Sigmoid colon (tissue), 4 donors: Measurements from ENCODE around the gene CD276.

ENCODE experiments used
- POLR2A ChIP-seq, 2 donors: fragments of 450-650 bp; IDR thresholded peaks; one replicate each; pipeline ENCODE4 v1.6.1; 2016; ENCODE audit warnings: antibody characterized with exemption in 2 of 2, mild to moderate bottlenecking in 2 of 2, moderate library complexity in 2 of 2
- POLR2AphosphoS5 ChIP-seq, 4 donors: sonication (generic); formaldehyde crosslinking; IDR thresholded peaks; one replicate each; pipeline ENCODE4 v1.6.1; 2017; ENCODE audit warnings: antibody characterized with exemption in 4 of 4
- TF ChIP-seq, protein P1 (sequence below), 4 experiments: fragments of 450-650 bp in 3 of 4; fragments of 200-600 bp in 1 of 4; IDR thresholded peaks; one replicate each; pipeline ENCODE4 v1.5.1; 2016 to 2019; ENCODE audit warnings: antibody characterized with exemption in 4 of 4, mild to moderate bottlenecking in 3 of 4, moderate library complexity in 2 of 4

DNA sequence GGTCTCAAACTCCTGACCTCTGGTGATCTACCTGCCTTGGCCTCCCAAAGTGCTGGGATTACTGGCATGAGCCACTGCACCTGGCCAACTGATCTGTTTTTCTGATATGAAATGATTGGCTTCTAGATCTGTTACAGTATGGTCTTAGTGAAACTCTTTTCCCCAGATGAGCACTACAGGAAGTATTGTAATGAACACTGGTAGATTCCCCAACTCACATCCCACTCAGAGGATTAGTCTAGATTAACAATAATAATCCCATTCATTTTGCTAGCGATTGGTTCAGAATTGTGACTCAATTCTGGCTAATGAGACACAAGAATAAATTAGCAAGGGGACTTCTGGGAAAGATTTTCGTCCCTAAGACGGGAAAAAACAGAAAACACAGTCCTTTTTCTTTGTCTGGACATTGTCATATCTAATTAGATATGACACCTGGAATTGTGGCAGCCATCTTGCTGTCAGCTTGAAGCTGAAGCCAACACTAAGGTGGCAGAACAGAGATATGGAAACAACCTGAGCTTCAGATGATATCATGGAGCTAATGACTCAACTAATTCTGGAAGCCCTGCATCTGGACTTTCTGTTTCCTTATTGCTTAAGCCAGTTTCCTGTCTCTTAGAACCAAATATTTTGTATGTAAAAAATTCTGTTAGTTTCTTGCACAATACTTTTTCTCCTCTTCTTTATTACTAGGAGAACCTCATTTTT is 33.6 kb upstream of the CD276 start:
- TF ChIP-seq, protein P1, sequence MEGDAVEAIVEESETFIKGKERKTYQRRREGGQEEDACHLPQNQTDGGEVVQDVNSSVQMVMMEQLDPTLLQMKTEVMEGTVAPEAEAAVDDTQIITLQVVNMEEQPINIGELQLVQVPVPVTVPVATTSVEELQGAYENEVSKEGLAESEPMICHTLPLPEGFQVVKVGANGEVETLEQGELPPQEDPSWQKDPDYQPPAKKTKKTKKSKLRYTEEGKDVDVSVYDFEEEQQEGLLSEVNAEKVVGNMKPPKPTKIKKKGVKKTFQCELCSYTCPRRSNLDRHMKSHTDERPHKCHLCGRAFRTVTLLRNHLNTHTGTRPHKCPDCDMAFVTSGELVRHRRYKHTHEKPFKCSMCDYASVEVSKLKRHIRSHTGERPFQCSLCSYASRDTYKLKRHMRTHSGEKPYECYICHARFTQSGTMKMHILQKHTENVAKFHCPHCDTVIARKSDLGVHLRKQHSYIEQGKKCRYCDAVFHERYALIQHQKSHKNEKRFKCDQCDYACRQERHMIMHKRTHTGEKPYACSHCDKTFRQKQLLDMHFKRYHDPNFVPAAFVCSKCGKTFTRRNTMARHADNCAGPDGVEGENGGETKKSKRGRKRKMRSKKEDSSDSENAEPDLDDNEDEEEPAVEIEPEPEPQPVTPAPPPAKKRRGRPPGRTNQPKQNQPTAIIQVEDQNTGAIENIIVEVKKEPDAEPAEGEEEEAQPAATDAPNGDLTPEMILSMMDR (IDR thresholded peaks at IDR 0.05): no peak
- TF ChIP-seq POLR2AphosphoS5 (IDR thresholded peaks at IDR 0.05) (peak in 2 of 4 donors; percentile 52 to 55), POLR2A (IDR thresholded peaks at IDR 0.05) (no peak)
